Effector memory CD4-positive, alpha-beta T cell (primary cell): ENCODE results near the gene TES.
"Not testable (repeated sequence)": the region's sequence is repeated elsewhere in the genome, so short reads cannot be mapped to it uniquely, and the experiment has no call there.

Experiments used
- DNase-seq, 3 donors: peaks; one replicate each; pipeline ENCODE4 v3.0.0-alpha.2; 2020
- H3K27ac ChIP-seq: 2 replicates; pipeline ENCODE4 v1.7.0; 2013; ENCODE audit warnings: mild to moderate bottlenecking, low read length, moderate library complexity; ENCODE audit not compliant: insufficient read depth, poor library complexity, severe bottlenecking
- H3K27me3 ChIP-seq: replicated peaks from 2 replicates; pipeline ENCODE4 v1.7.0; 2013; ENCODE audit warnings: mild to moderate bottlenecking, low read length; ENCODE audit not compliant: insufficient read depth, control insufficient read depth, poor library complexity, severe bottlenecking
- H3K36me3 ChIP-seq: 2 replicates; pipeline ENCODE4 v1.7.0; 2013; ENCODE audit warnings: mild to moderate bottlenecking, low read length, moderate library complexity; ENCODE audit not compliant: control insufficient read depth, insufficient read depth
- H3K4me1 ChIP-seq: 2 replicates; pipeline ENCODE4 v1.7.0; 2013; ENCODE audit warnings: low read length, mild to moderate bottlenecking; ENCODE audit not compliant: control insufficient read depth, insufficient read depth, poor library complexity, severe bottlenecking
- H3K4me3 ChIP-seq: 2 replicates; pipeline ENCODE4 v1.7.0; 2013; ENCODE audit warnings: low read length, low read depth, mild to moderate bottlenecking; ENCODE audit not compliant: insufficient read depth, poor library complexity, severe bottlenecking
- H3K9me3 ChIP-seq: 2 replicates; pipeline ENCODE4 v1.7.0; 2013; ENCODE audit warnings: mild to moderate bottlenecking, low read length, moderate library complexity; ENCODE audit not compliant: control insufficient read depth

TES gene

DNA sequence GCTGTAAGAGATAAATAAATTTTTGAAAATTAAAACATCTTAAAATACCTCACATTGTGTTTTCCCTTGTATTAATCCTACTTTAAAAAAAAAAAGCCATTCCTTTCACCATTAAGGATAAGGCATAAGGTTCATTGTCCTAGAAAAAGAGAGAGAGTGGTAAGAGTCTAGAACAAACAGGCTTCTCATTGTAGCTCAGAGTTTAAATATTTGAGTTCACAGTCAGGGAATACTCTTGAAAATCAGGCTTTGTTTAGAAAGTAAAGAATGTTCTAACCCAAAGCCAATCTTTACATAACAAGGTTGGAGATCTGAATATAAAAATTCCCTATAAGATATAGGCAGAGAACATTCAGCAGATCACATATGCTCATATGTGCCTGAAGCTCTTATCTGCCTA, 40.2 kb upstream of the TES start:
- DNase-seq, result no peak
- Histone ChIP-seq H3K27ac (no peak overlapping the region), H3K4me3 (no peak overlapping the region), H3K27me3 (no peaks in the 10 kb centered on the region), H3K4me1 (no peaks in the 10 kb centered on the region), H3K9me3 (no peaks in the 10 kb centered on the region), H3K36me3 (no peaks in the 10 kb centered on the region)

- no peak overlapping the region for H3K4me3 ChIP-seq
- H3K27me3 ChIP-seq, result no peaks in the 10 kb centered on the region
- DNase-seq, result no peak
- no peaks in the 10 kb centered on the region for H3K36me3 ChIP-seq
- H3K9me3 ChIP-seq, result no peaks in the 10 kb centered on the region
- H3K27ac ChIP-seq, result no peak overlapping the region
- H3K4me1 ChIP-seq, result no peaks in the 10 kb centered on the region
Observed at GRCh38 chr7:116171094-116171493, 39.2 kb upstream of the TES start.

GRCh38 chr7:116172353-116172752, 38.0 kb upstream of the TES start:
- Histone ChIP-seq H3K27me3 (no peaks in the 10 kb centered on the region), H3K27ac (no peak overlapping the region), H3K36me3 (no peaks in the 10 kb centered on the region), H3K9me3 (no peaks in the 10 kb centered on the region), H3K4me1 (no peaks in the 10 kb centered on the region), H3K4me3 (no peak overlapping the region)
- DNase-seq, result no peak

DNA sequence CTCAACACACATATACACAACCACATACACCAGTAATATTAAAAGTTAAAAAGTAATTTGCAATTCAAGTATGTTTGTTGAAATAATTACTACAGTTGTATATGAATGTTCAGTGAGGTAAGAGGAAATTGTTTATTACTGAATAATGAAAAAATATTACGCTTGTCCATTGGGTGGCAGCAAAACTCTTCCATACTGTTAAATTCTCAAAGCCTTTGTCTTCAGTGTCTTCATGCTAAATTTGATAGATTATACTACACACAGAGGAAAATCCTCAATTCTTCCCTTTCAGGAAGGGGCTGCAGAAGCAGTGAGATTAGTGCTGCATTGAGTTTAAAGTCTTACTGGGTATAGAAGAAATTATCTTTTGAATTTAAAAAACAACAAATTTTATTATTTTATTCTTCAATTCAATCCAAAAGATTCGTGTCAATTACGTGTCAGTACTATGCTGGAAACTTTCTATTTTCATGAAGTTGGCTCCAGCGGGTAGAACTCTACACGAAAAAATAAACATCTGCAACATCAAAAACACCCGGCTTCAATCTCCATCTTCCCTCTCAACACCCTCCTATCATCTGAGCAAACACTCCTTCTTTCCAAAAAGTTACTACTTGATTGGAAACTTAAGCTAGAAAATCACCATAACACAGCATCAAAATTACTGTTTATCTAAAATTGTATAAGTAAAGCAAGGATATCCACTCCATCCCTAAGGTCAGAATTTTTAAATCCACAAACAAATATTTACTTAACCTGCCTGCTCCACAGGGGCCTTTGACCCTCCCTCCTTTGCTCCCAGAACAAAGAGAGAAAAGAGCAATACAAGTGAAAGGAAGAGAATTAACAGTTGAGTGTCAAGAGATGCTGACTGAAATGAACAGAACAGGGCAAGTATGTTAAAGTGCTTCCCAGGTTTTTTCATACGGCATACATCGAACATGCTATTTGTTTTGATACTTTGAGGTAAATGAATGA, 37.0 kb upstream of the TES start:
- Histone ChIP-seq H3K4me3 (no peak overlapping the region), H3K36me3 (no peaks in the 10 kb centered on the region), H3K27ac (no peak overlapping the region), H3K4me1 (no peaks in the 10 kb centered on the region), H3K9me3 (no peaks in the 10 kb centered on the region), H3K27me3 (no peaks in the 10 kb centered on the region)
- DNase-seq, result peak in 1 of 3 donors; percentile 10

GRCh38 chr7:116175095-116175494, 35.2 kb upstream of the TES start:
- H3K9me3 ChIP-seq, H3K4me1 ChIP-seq, DNase-seq, H3K27me3 ChIP-seq, H3K36me3 ChIP-seq, H3K4me3 ChIP-seq, H3K27ac ChIP-seq: not testable (repeated sequence)

DNA sequence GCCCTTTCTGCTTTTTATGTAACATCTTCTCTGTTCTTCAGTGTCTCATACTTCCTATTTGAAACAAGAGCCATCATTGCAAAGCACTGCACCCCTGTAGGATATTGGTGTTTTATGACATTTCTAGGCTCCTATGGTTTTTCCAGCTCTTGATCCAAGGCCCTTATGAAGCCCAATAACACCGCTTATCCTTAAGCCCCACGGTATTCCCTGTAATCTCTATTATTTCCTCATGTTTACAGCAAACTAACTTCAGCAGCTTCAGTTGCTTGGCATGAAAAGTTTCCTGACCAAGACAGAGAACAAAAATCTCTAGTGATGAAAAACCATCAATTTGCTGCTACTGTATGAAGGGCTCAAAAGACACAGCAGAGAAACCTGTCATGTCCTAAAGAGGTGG, 34.1 kb upstream of the TES start:
- H3K4me1 ChIP-seq, result no peaks in the 10 kb centered on the region
- no peak overlapping the region for H3K27ac ChIP-seq
- no peaks in the 10 kb centered on the region for H3K9me3 ChIP-seq
- H3K36me3 ChIP-seq, result no peaks in the 10 kb centered on the region
- no peaks in the 10 kb centered on the region for H3K27me3 ChIP-seq
- no peak for DNase-seq
- no peak overlapping the region for H3K4me3 ChIP-seq

DNA sequence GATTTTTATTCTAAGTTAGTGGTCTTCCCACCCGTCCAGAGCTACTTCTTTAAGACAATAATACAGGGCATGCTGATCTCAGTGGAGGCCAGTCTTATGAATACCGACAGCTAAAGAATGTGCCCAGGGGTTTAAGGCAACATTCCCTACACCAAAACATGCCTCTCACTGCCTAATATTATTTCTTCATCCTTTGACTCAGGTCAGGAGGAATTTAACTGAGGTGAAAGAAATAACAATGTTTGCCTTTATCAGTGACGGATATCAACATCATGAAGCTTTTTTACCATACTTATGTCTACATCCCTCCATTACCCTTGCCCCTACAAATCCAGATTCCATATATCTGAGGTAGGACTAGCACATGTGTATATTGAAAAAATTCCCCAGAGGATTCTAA, 33.3 kb upstream of the TES start:
- no peaks in the 10 kb centered on the region for H3K36me3 ChIP-seq
- H3K27me3 ChIP-seq, result no peaks in the 10 kb centered on the region
- DNase-seq, result no peak
- no peak overlapping the region for H3K4me3 ChIP-seq
- no peaks in the 10 kb centered on the region for H3K9me3 ChIP-seq
- H3K4me1 ChIP-seq, result no peaks in the 10 kb centered on the region
- H3K27ac ChIP-seq, result no peak overlapping the region

- H3K27ac ChIP-seq, result no peak overlapping the region
- H3K36me3 ChIP-seq, result no peaks in the 10 kb centered on the region
- no peaks in the 10 kb centered on the region for H3K27me3 ChIP-seq
- no peaks in the 10 kb centered on the region for H3K9me3 ChIP-seq
- peak in 2 of 3 donors; percentile 8 to 15 for DNase-seq
- no peak overlapping the region for H3K4me3 ChIP-seq
- H3K4me1 ChIP-seq, result no peaks in the 10 kb centered on the region
Observed at GRCh38 chr7:116180302-116180701, 30.0 kb upstream of the TES start.

- DNase-seq, result no peak
- Histone ChIP-seq H3K27me3 (no peaks in the 10 kb centered on the region), H3K4me1 (no peaks in the 10 kb centered on the region), H3K4me3 (no peak overlapping the region), H3K27ac (no peak overlapping the region), H3K9me3 (no peaks in the 10 kb centered on the region), H3K36me3 (no peaks in the 10 kb centered on the region)
Observed at GRCh38 chr7:116182023-116182422, 28.3 kb upstream of the TES start.

DNA sequence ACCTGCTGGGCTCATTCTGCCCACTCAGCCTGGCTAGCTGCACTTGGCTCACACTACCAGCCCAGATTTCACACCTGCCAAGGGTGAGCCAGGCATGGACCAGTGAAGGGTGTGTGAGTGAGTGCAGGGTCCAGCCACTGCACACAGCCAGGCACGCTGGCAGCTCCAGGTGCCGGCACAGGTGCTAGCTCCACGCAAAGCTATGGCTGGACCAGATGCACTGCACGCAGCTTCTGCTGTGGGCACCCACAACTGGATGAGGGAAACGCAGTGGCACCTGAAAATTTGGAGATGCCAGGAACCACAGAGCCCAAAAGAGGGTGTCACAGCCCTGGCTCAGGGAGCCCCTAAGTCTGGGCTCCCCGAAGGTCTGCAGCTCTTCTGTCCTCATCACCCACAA, 24.9 kb upstream of the TES start:
- no peaks in the 10 kb centered on the region for H3K9me3 ChIP-seq
- no peak for DNase-seq
- H3K4me3 ChIP-seq, result no peak overlapping the region
- no peaks in the 10 kb centered on the region for H3K36me3 ChIP-seq
- no peak overlapping the region for H3K27ac ChIP-seq
- no peaks in the 10 kb centered on the region for H3K4me1 ChIP-seq
- H3K27me3 ChIP-seq, result no peaks in the 10 kb centered on the region
